Fibroblast of gingiva (primary cell): ENCODE data around the gene HEBP1.
"Not testable (repeated sequence)": the region's sequence is repeated elsewhere in the genome, so short reads cannot be mapped to it uniquely, and the experiment has no call there.

Experiments used
- DNase-seq: peaks from one replicate; pipeline ENCODE4 v3.0.0-alpha.2; 2011; ENCODE audit warnings: low read depth

HEBP1 gene, protein sequence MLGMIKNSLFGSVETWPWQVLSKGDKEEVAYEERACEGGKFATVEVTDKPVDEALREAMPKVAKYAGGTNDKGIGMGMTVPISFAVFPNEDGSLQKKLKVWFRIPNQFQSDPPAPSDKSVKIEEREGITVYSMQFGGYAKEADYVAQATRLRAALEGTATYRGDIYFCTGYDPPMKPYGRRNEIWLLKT

DNA sequence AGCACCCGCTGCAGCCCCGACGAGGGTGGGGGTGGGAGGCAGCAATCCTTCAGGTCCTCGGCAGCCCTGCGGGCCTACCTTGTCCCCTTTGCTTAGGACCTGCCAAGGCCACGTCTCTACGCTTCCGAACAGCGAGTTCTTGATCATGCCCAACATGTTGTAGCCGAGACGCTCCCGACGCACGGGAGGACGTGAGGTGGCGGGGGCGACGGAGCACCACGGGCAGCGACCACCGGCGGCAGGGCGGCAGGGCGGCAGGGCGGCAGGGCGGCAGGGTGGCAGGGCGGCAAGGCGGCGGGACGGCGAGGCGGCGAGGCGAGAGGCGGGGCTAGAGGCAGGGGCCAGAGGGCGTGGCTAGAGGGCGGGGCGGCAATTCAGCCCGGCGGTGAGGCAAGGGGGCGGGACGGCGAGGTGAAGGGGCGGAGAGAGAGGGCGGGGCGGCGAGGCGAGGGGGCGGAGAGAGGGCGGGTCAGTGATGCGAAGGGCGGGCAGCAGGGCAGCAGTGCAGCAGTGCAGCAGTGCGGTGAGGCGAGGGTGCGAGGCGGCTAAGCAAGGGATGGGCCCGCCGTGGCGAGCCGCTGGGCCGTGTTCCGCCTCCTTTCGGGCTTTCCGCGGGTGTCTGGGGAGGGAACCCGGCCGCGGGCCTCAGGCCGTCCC lies at the start of gene HEBP1:
TSS of gene HEBP1 (minus strand) at position 307 of the 657 bp plus-strand sequence. CDS start at position 156, 151 bp downstream.
- peak; percentile 91 for DNase-seq

DNA sequence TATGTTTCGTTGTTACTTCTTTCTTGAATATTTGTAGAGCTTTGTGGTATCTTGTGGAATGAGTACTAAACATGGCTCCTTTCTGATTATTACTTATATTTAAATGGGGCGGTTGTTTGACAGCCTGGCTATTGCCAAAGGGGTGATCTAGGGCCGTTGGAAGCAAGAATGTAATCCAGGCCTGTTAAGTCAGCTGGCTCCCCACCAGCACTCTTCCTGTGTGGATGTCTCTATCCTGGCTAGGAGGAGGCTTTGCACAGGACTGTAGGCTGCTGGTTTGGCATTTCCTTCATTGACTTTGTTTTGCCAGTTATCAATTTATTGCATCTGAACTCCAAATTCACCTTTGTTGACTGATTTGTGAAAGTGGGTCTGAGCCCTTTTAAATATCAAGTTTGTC lies 49.8 kb upstream of the HEBP1 start:
- peak; percentile 39 for DNase-seq

DNA sequence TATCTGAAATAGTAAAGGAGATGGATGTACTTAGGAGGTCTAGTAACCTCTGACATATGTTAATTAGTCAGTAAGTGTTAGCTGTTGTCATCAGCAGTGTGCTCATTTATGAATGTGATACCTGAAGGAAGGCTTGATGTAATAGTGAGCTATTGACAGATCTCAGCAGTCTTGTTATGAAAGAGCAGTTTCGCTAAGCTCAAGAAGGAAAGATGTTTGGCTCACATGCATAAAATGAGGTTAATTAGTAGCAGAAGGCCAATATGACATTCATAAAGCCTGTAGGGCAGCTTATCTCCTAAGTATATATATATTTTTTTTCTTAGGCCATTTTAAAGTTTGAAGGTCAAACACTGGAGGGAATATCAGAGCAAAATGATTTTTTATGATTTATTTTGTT lies 46.9 kb upstream of the HEBP1 start:
- DNase-seq, result no peak

DNA sequence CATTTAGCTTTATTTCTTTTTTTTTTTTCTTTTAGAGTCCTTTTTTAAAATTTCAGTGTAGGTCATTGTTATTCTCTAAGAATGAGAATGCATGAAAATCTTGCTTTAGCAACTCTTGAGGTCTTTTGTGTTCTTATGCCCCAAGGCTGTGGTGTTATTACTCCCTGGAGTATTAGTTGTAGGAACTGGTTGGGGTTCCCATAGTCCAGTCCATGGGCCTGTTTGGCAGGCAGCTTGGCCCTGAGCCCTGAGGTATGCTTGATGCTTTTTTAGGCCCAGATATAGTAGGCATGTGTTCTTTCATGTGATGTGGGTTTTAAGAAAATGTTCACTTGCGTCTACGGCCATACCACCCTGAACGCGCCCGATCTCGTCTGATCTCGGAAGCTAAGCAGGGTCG lies 45.8 kb upstream of the HEBP1 start:
- DNase-seq, result no peak

DNA sequence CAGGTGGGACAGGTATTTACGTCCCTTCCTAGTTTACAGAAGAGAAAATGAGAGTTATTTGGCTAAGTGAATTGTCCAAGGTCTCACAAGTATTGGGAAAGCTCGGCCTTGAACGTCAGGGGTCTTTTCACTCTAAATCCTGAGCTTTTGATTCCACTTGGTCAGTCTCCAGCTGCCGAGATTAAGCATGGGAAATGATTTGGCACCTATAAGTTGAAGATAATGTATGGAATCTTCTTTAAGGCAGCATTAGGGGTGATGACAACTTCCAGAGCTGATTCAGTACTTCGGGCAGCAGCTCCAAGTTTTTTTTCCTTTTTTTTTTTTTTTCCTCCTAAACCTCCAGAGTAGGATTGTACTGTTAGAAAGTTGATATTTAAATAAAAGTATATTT lies 44.8 kb upstream of the HEBP1 start:
- no peak for DNase-seq

DNA sequence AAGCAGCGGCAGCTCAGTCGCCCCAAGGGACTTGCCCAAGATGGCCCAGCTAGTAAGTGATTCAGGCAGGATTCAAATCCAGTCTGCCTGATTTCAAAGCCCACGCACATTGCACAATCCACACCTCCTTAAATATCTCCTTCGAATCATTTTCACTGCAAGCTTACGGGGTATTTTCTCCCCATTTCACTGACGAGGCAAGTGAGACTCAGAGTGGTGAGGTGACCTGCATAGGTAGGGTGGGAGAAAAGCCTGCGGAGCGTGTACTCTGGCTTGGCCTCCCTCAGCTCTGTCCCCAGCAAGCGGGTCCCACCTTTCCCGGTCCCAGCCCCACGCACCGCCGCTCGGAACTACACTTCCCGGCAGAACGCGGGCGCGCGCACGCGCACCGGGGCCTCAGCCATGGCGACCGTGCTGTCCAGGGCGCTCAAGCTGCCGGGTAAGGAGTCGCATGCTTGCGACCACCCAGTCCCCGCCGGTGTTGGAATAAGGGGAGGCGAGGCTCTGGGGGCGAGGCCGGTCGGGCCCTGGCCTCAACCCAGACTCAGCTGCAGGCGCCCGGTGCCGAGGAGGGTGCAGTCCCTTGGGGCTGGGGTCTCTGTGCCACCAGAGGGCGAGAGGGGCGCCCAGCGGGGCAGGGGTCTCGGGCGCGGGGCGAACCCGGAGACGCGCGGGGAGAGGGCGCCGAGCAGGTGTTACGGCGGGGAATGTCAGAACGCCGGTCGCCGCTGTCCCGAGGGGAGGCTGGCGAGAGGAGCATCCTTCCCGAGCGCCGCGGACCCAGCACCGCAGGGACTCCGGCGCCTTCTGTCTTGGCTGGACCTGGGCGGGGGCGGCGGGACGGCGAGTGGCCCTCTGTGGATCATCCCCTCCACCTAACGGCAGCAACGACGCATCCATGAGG lies 44.2 kb upstream of the HEBP1 start, which contains the start of gene FAM234B:
TSS of gene FAM234B (plus strand) at position 380 of the 904 bp plus-strand sequence. CDS start at position 403, 23 bp downstream.
- peak; percentile 51 for DNase-seq

DNA sequence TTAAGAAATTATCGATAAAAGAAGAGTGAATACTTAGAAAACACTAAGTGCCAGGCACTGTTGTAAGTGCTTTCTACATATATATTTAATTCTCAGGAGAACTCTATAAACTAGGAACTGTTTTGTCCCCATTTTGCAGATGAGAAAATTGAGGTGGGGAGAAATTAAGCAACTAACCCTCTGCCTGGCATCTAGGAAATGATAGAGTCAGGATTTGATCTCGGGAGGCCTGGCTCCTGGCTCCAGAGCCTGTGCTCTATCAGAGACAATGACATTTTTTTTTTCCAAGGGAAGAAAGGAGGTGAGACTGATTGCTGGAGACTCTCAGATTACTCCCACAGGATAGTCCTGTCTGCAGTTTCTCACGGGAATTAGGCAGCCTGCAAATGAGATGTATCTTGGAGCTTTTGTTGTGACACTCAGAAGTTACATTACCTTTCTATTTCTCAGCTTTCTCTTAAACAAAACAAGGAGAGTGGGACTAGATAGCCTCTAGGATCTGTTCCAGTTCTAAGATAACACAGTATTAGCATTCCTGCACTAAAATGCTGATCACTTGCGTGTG lies 42.7 kb upstream of the HEBP1 start:
- no peak for DNase-seq

DNA sequence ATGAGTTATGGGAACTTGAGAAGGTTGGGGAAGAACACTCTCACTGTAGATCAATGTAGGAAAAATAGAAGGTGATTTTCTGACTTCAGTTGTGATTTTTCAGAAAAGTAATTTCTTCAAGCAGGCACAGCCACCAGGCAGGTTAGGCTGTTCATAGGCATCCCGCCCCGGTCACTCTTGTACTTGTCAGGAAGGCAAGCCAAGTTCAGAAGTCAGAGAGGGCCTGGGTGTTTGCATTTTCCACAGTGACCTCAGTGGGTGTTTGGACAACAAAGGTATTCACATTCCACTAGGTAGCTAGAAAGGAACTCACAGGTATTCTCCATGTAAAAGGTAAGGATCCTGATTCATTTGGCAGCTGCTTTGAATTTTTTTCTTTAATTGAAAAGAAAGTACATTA lies 41.2 kb upstream of the HEBP1 start:
- no peak for DNase-seq

DNA sequence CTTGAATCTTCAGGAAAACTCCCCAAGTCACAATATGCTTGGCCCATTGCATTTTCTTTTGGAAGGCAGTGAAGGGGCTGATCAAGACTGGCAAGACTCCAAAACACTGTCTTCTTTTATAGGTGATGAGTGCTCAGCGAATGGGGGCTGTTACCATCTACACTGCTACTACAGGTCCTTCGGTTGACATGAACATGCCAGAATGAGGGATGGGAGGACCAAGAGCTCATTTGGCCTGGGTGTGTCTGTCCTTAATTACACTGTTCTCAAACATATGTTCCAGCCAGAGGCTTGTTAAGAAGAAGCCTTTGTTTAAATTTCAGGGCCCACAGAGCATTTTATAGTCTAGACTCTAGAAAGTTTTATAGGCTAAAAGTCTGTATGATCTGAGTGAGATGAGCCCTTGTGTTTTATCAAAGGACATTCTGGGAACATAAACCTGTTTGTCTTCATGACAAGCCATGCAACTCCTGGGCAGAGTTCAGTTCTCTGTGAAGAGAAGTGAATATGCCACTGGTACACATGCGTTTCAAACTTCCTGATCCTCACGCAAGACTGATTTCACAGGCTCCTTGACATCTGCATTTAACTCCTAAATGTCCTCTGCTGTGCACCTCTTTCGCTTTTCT lies 39.4 kb upstream of the HEBP1 start:
- DNase-seq, result no peak

DNA sequence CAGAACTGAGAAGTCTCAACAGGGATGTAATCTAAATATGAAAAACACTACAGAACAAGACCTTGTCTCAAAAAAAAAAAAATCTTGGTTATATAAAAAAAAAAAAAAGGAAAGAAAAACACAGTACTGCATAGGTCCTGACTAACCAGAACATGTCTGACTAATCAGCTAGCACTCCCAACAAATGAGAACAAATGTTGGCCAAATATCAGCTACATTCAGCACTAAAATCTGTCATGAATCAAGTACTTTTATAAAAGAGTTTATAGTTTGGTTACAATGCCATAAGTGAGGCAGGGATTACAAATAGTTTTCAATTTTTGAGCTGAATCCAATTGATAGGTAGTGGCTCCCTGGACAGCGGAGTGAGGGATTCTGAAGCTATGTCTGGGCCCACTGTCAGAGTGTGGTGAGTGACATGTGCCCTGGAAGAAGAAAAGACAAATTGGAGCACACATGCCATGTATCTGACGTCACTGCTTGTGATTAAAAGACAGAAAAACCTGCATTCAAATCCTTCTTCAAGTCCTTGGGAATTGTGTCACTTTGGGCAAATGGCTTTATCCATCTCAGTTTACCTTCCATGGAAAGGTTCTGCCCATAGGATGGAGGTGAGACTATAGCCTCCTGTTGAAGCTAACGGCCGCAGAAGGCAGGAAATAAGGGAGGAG lies 38.6 kb upstream of the HEBP1 start:
- peak; percentile 57 for DNase-seq

DNA sequence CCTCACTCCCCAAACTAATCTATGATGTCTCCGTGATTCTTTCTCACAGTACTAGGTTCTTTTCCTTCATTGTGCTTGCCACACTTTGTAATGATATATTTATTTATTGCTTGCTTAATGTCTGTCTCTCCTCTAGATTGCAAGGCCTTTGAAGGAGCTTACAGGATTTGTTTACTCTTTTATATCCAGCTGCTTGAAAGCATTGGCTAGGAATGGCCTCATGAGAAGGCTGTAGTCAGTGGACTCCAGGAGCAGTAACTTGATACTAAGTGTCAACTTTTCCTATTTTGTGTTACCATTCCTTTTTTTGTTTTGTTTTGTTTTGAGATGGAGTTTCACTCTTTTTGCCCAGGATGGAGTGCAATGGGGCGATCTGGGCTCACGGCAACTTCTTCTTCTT lies 36.8 kb upstream of the HEBP1 start:
- peak; percentile 53 for DNase-seq

DNA sequence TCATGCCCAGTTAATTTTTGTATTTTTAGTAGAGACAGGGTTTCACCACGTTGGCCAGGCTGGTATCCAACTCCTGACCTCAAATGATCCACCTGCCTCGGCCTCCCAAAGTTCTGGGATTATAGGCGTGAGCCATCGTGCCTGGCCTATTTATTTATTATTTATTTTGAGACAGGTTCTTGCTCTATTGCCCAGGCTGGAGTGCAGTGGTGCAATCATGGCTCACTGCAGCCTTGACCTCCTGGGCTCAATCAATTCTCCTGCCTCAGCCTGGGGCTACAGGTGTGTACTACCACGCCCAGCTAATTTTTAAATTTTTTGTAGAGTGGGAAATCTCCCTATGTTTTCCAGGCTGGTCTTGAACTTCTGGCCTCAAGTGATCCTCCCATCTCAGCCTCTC lies 35.3 kb upstream of the HEBP1 start:
- DNase-seq, result not testable (repeated sequence)

DNA sequence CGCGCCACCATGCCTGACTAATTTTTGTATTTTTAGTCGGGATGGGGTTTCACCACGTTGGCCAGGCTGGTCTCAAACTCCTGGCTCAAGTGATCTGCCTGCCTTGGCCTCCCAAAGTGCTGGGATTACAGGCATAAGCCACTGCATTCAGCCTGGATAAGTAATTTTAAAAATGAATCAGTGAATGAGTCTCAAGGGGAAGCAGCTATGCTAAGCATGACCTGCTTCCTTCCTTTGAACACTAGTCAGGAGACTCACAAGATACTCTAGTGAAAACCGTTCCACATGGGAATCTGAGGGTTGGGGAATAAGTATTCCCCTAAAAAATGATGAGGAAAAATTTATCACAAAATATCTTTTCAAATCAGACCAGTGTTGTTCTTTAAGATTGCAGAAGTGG lies 33.4 kb upstream of the HEBP1 start:
- no peak for DNase-seq

DNA sequence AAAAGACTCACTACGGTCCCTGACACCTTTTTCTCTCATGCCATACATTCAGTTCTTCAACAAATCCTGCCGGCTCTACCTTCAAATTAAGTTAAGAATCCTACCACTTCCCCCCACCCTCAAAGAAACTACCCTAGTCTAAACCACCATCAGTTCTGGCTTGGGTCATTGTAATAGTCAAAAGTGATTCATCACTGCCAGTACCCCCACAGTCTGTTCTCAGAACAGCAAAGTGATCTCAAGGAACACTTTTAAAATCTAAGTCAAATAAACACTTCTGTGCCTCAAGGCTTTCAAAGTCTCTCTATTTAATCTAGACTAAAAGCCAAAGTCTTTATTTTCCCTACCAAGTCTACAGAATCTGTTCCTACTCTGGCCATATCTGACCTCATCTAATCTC lies 32.1 kb upstream of the HEBP1 start:
- DNase-seq, result no peak

DNA sequence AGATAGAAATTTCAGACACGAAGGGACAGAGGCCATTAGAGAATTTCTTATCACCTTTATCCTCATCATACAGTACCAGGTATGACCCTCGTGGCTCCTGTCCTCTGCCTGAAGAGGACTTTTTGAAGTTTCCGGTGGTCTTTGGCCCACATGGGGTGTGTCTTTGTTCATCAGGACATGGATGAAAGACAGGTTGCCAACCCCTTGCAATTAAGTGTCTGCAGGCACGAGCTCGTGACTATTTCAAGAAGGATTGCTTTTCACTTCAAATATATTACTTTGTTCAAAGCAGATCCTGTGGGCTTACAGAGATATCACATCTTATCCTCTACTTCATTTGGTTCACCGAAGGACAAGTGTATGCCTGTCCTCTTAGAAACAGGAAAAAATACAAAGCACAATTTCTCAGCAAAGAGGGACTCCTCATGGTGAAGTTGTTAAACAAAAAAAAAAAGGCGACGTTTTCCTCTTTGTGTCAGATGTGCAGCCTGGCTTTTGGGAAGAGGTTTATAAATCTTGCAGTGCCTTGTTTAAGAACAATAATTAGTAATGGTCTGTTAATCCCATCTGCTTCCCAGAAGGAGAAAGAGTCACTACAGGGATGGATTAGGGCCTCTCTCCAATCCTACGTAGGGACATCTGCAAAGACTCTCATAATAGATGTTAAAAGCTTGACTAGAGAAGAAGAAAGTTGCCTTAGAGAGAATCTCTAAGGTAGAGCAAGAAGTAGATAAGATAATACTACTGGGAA lies 30.7 kb upstream of the HEBP1 start:
- no peak for DNase-seq

DNA sequence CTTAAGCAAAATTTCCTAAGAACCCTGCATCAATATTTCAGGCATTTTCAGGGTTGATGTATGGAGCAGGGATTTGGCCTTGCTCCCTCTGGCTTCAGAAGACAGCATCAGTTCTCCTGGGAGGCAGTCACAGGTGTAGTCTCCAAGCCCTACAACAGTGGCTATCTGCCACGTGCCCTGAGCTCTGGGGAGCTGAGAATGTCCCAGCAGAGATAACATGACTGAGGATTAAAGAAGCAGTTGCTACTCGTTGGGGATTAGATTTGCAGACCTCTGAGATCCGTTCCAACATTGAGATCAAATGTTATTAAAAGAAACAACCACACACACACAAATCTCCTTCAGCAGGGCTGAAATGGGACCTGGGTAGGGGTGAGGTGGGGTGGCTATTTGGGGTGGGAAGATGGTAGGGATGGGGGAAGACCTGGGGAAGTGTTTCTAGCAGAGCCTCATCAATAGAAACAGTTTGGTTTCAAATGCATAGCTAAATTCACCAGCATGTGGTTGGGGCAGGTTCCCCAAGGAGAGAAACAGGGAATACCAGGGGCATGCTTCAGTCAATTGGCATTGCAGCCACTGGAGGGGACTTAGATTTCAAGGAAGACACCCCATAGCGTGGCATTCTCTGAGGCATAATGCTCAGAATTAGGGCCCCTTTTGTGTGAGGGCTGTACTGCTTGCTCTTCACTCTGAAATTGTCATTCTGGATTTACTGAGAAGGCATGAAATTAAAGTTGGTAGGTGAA lies 28.9 kb upstream of the HEBP1 start:
- DNase-seq, result no peak

DNA sequence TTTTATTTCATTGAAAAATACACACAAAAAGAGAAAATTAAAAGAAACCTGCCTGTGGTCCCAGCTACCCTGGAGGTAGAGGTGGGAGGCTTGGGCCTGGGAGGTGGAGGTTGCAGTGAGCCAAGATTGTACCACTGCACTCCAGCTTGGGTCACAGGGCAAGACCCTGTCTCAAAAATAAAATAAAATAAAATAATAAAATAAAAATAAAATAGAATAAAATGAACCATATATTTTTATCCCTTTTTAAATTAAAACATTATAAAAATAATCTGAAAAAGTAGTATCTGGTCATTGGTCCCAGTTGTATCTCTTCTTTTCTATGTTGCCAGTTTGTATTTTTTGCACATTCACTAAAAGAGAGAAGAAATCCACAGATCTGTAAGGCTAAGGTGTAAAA lies 27.4 kb upstream of the HEBP1 start:
- DNase-seq, result no peak

DNA sequence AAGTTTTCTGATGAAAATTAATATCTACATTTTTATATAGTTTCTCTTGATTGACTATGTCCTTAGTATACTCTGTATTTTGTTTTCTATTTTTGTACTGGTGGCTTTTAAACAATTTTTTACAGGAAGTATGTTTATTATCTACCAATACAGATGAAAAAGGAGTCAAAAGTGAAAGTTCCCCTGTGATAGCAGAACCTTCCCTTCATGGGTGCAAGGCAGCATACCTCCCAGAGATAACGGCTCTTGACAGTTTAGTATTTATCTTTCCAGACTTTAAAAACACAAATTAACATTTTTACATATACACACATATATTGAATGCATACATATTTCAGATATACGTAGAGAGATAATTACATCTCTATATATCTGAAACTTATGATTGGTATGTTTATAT lies 27.0 kb upstream of the HEBP1 start:
- no peak for DNase-seq

DNA sequence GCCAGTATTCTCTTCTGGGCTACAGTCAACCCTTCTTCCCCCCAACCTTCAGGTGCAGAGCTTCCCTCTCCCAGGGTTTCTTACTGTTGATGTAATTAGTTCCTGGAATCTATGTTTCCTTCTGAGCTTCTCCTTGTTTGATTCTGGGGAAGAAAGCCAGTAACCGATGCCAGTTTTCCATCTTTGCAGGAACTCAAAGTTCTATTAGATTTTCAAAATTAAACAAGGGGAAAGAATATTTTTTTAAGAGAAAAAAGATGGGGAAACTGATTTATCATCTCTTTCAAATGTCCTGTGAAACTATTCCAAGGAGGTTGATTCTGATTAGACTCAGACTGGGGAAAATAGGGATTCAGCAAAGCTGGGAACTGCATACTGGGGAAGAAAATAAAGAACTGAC lies 26.2 kb upstream of the HEBP1 start:
- no peak for DNase-seq

DNA sequence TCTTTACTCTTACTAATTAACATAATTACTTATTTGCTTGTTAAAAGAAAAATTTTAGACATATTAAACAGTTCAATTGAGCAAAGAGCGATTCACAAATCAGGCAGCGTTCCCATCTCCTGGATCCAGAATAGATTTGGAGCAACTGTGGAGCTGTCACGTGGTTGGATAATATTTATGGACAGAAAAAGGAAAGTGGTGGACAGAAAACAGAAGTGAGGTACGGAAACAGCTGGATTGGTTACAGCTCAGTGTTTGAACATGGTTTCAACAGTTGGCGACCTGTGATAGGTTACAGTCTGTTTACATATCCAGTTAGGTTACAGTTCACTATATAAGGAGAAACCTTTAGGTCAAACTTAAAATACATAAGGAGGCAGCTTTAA lies 24.5 kb upstream of the HEBP1 start:
- DNase-seq, result no peak
